ENCODE measurements around the gene ARHGEF28.
A peak's percentile ranks its signal among the peaks of the same experiment; 100 is the strongest.

ARHGEF28 gene

GRCh38 chr5:73693573-73694061, 67.6 kb downstream of the ARHGEF28 start:
- no peak for FAIRE-seq

GRCh38 chr5:73694089-73694488, 68.1 kb downstream of the ARHGEF28 start:
- FAIRE-seq = no peak

- FAIRE-seq = no peak
These were observed 72.0 kb downstream of the ARHGEF28 start for GRCh38 chr5:73698011-73698410.

GRCh38 chr5:73701566-73701965, 75.6 kb downstream of the ARHGEF28 start:
- FAIRE-seq = no peak

GRCh38 chr5:73702534-73702933, 76.5 kb downstream of the ARHGEF28 start:
- FAIRE-seq = no peak

- no peak for FAIRE-seq
These were observed 77.0 kb downstream of the ARHGEF28 start for GRCh38 chr5:73702951-73703350.

- FAIRE-seq = no peak
These were observed 79.4 kb downstream of the ARHGEF28 start for GRCh38 chr5:73705364-73705763.

GRCh38 chr5:73706963-73707362, 81.0 kb downstream of the ARHGEF28 start:
- no peak for FAIRE-seq

- FAIRE-seq = no peak
These were observed 83.6 kb downstream of the ARHGEF28 start for GRCh38 chr5:73709536-73710129.

GRCh38 chr5:73716284-73716808, 90.3 kb downstream of the ARHGEF28 start:
- no peak for FAIRE-seq

GRCh38 chr5:73718762-73719161, 92.8 kb downstream of the ARHGEF28 start:
- no peak for FAIRE-seq

GRCh38 chr5:73719632-73720031, 93.6 kb downstream of the ARHGEF28 start:
- FAIRE-seq = no peak

GRCh38 chr5:73722231-73722630, 96.2 kb downstream of the ARHGEF28 start:
- FAIRE-seq = no peak

- no peak for FAIRE-seq
These were observed 100.1 kb downstream of the ARHGEF28 start for GRCh38 chr5:73726071-73726470.

GRCh38 chr5:73726606-73727231, 100.7 kb downstream of the ARHGEF28 start:
- FAIRE-seq = no peak

- no peak for FAIRE-seq
These were observed 101.5 kb downstream of the ARHGEF28 start for GRCh38 chr5:73727470-73727869.

GRCh38 chr5:73728493-73729273, 102.7 kb downstream of the ARHGEF28 start:
- no peak for FAIRE-seq

GRCh38 chr5:73729329-73729728, 103.3 kb downstream of the ARHGEF28 start:
- FAIRE-seq = no peak

GRCh38 chr5:73732045-73732444, 106.0 kb downstream of the ARHGEF28 start:
- no peak for FAIRE-seq

- FAIRE-seq = no peak
These were observed 107.2 kb downstream of the ARHGEF28 start for GRCh38 chr5:73733219-73733618.

- FAIRE-seq = peak; percentile 65
These were observed 109.2 kb downstream of the ARHGEF28 start for GRCh38 chr5:73735032-73735734.

GRCh38 chr5:73739650-73740049, 113.7 kb downstream of the ARHGEF28 start:
- no peak for FAIRE-seq

- no peak for FAIRE-seq
These were observed 114.3 kb downstream of the ARHGEF28 start for GRCh38 chr5:73740274-73740790.

All from A204.1 (cell line).